Embryonic facial prominence (tissue), 1 donor: ENCODE results near the gene ENOX2.
"Not testable (repeated sequence)": the region's sequence is repeated elsewhere in the genome, so short reads cannot be mapped to it uniquely, and the experiment has no call there.

Source experiments
- DNase-seq: peaks from one replicate; pipeline ENCODE4 v3.0.0-alpha.2; 2016; ENCODE audit errors: extremely low spot score

The ENOX2 gene

GRCh38 chrX:130826249-130826648, 76.8 kb downstream of the ENOX2 start:
- DNase-seq, result no peak

GRCh38 chrX:130825525-130825924, 77.5 kb downstream of the ENOX2 start:
- DNase-seq, result no peak

- DNase-seq, result not testable (repeated sequence)
Observed at GRCh38 chrX:130819367-130819766, 83.6 kb downstream of the ENOX2 start.

GRCh38 chrX:130813932-130814331, 89.1 kb downstream of the ENOX2 start:
- not testable (repeated sequence) for DNase-seq

GRCh38 chrX:130810561-130810960, 92.4 kb downstream of the ENOX2 start:
- DNase-seq, result no peak

- no peak for DNase-seq
Observed at GRCh38 chrX:130805903-130806302, 97.1 kb downstream of the ENOX2 start.

- no peak for DNase-seq
Observed at GRCh38 chrX:130803537-130803936, 99.5 kb downstream of the ENOX2 start.

- no peak for DNase-seq
Observed at GRCh38 chrX:130801901-130802300, 101.1 kb downstream of the ENOX2 start.

- DNase-seq, result no peak
Observed at GRCh38 chrX:130799393-130799792, 103.6 kb downstream of the ENOX2 start.

GRCh38 chrX:130793975-130794374, 109.0 kb downstream of the ENOX2 start:
- no peak for DNase-seq

GRCh38 chrX:130791870-130792269, 111.1 kb downstream of the ENOX2 start:
- not testable (repeated sequence) for DNase-seq

GRCh38 chrX:130789793-130790192, 113.2 kb downstream of the ENOX2 start:
- DNase-seq, result no peak

- DNase-seq, result no peak
Observed at GRCh38 chrX:130788786-130789581, 114.0 kb downstream of the ENOX2 start.

GRCh38 chrX:130786030-130786429, 117.0 kb downstream of the ENOX2 start:
- DNase-seq, result no peak

- DNase-seq, result no peak
Observed at GRCh38 chrX:130778773-130779172, 124.2 kb downstream of the ENOX2 start.

- no peak for DNase-seq
Observed at GRCh38 chrX:130775849-130776248, 127.2 kb downstream of the ENOX2 start.

- no peak for DNase-seq
Observed at GRCh38 chrX:130772776-130773143, 130.2 kb downstream of the ENOX2 start.

- DNase-seq, result no peak
Observed at GRCh38 chrX:130772105-130772775, 130.8 kb downstream of the ENOX2 start.

GRCh38 chrX:130771648-130772047, 131.4 kb downstream of the ENOX2 start:
- DNase-seq, result no peak

GRCh38 chrX:130771230-130771629, 131.8 kb downstream of the ENOX2 start:
- no peak for DNase-seq

GRCh38 chrX:130770615-130771014, 132.4 kb downstream of the ENOX2 start:
- no peak for DNase-seq

- DNase-seq, result no peak
Observed at GRCh38 chrX:130769835-130770234, 133.2 kb downstream of the ENOX2 start.

- no peak for DNase-seq
Observed at GRCh38 chrX:130758072-130758471, 144.9 kb downstream of the ENOX2 start.
